NCI-H2171 (cell line): ENCODE measurements around the gene PIK3R5.

Experiments used
- DNase-seq: peaks from one replicate; lab custom pipeline; 2025; lab: John Stamatoyannopoulos, UW

Gene PIK3R5

DNA sequence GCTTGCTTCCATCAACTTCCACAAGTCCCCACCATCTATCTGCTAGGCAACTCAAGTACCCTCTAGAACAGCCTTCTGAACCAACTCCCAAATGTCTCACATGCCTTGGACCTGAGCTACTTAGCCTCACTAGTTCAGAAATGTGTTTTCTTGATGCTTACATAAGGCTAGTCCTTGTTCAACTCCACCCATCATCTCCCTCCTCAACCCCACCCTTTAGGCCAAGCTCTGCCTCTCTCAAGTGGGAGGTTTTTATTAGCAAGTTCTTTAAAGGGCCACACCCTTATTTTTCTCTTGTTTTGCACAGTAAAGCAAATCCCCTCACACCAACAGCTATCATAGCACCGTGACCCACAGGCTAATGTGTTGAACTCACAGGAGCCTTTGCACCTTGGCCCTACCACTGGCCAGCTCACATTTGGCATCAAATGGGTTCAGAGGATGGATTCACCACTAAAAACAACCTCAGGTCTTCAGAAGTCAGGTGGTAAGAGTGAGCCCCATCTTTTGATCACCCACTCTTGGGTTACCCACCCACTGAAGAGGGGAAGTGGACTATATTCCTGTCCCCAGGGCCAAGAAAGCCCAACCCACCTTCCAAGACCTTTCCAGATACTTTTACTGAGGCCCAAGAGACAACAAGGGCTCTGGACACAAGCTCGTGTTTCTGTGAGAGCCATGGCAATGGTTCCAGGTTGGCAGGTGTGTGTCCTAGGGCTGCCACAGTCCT lies 12.2 kb downstream of the PIK3R5 start:
- no peak for DNase-seq

DNA sequence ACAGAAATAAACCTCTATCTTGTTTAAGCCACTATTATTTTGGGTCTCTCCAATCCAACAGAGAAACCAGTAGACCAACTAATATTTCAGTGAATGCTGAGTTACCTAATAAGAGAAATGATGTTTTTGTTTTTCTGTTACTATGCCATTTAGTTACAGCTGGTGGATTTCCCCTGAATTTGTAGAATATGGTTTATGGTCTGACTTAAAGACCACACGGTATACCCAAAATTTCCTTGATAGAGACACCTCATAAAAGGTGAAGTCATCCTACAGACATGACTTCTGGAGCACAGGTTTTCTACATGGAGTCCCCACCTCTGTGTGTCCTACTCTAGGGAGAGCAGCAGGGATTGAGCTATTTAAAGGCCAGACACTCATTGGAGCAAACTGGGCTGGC lies 13.3 kb downstream of the PIK3R5 start:
- no peak for DNase-seq

DNA sequence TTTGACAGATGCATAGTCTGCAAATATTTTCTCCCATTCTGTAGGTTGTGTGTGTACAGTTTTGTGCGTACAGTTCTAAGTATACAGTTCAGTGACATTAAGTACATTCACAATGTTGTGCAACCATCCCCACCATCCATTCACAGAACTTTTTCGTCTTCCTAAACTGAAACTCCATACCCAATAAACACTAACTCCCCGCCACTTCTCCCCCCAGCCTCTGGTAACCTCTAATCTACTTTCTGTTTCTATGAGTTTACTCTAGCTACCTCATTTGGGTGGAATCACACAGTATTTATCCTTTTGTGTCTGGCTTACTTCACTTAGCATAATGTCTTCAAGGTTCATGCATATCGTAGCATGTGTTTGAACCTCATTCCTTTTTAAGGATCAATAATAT lies 14.3 kb downstream of the PIK3R5 start:
- no peak for DNase-seq

DNA sequence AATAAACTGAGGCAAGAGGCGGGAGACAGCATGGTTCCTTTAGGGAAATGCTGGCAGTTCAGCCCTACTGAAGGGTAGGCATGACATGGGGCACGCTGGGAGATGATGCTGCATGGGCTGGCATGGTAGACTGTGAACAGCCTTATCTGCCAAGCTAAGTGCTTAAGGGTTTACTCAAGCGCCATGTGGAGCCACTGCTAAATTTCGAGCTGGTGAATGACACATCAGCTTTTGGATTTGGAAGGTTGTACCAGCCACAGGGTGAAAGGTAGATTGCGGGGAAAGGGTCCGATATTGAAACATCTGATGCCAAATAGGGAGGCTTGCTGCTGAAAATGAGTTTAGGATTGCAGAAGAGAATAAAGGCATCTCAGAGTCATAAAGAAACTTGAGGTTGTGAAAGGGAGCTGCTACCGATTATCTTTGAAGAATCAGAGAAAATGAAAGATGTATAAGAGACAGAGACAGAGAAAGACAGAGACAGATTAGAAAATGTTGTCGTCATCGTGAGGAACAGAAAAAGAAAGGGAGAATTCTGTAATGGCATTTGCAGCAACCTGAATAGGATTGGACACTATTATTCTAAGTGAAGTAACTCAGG lies 16.3 kb downstream of the PIK3R5 start:
- DNase-seq, result no peak

DNA sequence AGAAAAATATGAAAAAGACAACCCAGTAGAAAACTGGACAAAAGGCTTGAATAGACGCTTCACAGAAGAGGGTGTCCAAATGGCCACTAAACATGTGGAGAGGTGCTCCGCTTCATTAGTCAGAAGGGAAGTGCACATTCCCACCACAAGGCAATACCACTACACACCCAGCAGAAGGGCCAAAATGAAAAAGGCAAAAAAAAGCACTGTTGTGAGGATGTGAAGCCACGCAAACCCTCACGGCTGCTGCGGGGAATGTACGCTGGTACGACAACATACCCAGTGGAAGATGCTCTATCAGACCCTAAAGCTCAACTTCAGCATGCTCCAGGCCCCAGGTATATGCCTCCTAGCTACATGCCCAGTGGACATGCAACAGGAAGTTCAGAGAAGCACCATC lies 17.0 kb downstream of the PIK3R5 start:
- no peak for DNase-seq

DNA sequence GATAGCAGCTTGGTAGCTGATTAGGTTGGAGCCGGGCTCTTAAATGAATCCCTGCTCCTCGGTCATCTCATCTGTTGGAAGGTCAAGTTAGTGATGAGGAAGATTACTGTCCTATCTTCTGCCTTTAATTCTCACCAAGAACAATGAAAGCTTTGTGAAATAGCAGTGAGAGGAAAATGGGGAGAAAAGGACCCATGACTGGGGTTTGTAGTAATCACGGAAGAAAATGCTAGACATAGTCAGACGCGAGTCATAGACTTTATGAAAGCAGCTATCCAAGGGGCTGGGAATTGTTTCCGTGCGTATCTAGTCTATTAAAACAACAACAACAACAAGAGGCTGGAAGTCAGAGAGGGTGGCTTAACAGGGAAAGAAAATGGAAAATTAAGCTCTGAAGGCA lies 18.3 kb downstream of the PIK3R5 start:
- DNase-seq, result no peak

DNA sequence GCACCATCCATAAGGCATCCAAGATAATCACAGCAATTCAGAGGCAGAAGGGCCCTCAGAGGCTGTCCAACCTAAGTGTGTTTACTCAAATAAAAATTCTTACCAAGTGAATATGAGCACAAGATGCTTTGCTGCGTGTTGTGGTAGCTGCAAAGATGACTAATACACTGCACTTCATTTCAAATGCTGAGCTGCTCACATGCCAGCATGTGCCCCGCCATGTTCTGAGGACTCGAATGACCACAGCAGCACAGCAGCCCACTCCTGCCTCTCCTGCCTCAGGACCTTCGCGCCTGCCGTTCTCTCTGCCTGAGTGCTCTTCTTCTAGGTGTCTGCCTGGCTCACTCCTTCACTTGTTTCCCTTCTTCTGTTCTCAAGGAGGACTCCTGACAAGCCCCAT lies 19.0 kb downstream of the PIK3R5 start:
- no peak for DNase-seq

DNA sequence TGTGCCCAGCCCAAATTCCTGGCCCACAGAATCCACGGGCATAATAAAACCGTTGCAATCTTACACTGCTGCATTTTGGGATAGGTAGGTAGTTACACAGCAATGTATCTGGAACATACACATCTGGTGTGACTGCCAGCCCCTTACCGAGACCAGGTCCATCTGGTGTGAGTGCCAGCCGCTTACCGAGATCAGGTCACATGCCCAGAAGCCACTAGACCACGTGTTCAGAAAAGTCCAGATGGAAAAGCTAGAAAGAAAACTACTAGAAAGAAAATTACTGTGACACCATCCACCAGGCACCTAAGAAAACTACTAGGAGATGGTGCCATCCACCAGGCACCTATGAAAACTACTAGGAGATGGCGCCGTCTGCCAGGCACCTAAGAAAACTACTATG lies 19.4 kb downstream of the PIK3R5 start:
- no peak for DNase-seq

DNA sequence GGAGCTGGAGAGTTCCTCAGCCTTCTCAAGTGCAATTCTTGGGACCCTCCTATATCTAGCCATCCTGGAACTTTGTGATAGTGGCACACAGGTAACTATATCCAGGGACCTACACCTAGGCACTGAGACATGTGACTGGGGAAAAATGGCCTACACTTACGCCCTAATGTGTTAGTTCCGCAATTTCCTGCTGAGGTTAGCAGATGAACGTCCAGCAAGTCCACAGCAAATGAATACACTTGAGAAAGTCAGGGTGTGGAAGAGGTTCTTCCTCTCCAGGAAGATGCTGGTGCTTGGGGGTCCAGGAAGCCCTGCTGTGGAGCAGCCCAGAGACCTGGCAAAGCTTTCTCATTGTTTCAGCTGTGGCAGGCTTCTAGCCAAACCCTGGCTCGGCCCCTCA lies 20.8 kb downstream of the PIK3R5 start:
- DNase-seq, result no peak

DNA sequence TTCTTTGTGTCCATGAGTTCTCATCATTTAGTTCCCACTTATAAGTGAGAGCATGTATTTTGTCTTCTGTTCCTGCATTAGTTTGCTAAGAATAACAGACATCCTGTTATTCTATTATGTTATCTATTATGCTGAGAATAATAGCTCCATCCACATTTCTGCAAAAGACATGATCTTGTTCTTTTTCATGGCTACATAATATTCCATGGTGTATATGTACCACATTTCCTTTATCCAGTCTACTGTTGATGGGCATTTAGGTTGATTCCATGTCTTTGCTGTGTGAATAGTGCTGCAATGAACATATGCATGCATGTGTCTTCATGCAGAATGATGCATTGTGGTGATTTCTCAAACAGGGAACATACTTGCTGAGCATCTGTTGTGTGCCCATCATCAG lies 21.4 kb downstream of the PIK3R5 start:
- no peak for DNase-seq

DNA sequence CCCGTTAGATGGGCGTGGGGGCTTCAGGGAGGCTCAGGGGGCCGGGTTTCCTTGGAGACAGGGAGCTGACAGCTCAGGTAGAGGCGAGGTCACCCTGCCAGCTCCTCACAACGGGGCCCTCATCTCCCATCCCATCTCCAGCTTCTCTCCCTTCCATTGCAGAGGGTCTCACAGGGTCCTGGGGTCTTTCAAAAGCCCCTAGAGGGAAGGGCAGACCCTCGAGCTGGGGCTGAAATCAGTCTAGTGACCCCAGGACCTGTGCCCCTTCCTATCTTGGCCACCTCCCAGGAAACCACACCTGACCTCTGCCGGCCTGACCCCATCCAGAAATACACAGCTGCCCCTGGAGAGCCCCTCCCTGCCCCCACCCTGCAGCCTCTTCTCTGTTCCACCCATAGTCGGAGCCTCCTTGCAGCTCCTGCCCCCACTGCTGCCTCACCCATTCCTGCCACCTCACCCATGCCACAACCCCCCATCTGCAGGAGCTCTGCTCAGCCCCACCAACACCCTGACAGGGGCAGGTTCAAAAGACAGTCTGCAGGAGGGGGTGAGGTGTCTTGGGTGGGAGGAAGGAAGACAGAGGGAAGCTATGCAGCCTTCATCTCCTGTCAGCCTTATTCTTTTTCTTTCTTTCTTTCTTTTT lies 23.4 kb downstream of the PIK3R5 start:
- DNase-seq, result no peak

DNA sequence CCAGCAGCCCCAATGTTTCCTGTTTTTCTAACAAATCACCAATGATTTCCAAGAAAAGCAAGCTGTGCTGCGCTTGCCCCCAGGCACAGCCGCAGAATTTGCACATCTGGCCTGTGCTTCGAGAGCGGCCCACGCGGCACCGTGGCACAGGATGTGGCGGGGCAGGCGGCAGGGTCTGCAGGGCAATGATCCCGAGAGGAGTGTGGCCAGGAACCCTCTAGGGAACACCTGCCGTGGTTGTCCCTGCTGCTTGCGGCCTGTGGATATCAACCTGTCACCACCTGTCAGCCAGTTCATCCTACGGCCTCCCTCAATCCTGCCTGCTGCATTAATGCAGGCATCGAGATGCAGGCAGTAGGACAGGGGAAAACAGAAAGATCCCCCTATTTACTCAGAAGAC lies 24.0 kb downstream of the PIK3R5 start:
- DNase-seq, result no peak

DNA sequence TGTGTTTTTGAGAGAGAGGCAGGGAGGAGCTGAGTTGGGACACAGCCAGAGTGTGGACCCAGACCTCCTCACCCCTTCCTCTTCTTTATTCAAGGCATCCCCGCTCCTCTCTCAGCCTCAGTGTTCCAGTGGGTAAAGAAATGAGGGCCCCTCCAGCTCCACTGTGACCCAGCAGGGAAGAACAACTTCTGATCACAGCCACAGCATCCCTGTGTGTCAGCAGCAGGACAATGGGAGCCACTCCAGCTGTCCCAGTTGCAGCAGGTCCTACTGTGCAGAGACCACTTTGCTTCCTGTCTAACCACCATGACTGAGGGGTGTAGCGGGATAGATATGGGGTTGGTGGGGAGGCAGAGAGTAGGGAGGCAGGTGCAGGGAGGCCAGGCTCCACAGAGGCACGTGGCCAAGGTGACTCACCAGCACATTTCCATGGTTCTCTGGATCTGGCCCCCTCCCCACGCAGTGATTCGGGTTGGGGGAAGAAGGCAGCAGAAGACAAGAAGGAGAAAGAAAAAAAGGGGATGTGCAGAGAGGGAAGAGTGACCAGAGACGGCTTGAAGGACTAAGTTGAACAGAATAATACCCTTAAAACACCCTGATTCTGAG lies 24.5 kb downstream of the PIK3R5 start:
- DNase-seq, result no peak

DNA sequence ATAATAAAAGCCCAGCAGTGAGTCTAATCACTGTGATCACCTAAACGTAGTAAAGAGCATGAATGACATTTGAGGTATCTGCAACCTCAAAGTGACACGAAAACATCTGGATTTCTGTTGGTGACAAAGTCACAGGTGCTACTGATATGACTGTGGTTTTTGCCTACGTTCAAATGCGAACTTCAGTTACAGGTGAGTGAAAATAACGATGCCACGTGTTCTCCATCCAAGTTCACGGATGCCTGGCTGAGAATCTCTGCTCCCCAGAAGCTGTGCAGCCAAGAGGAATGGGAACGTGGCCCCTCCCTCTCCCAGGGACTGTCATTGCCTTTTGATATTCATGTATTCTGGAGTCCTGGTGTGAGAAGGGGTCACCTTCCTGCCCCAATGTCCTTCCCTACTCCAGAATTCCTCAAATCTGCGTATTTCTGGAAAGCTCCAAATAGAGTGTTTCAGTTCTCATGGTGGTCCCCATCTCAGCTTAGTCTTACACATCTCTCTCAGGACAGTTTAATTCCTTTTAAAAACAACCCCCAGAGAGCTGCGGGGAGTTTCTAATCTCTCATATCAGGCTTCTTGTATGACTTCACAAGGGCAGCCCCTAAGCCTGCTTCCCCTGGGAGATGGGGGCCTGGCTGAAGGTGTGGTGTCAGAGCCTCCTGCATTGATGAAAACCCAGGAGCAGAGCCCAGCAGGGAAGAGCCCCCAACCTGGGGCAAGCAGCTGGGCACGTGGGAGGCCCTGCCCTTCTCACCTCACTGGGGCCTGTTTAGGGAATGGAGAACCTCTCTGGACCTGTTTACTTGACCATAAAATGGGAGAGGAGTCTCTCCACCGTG lies 25.8 kb downstream of the PIK3R5 start:
- no peak for DNase-seq

DNA sequence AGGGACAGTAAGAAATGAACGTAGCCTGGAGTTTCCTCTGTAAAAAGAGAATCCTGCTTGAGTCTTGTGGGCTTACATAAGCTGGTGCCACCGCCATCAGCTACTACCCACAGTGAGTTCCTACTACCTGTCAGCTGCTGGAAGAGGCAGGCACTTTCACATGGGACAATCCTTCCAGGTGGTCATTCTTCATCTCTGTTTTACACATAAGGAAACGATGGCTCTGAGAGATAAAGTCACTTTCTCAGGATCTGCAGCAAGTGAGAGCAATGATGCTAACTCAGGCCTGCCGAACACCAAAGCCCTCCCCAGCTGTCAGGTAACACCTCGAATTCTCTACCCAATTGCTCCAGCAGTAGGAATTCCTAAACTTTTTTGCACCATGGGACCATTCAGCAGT lies 26.6 kb downstream of the PIK3R5 start:
- no peak for DNase-seq

DNA sequence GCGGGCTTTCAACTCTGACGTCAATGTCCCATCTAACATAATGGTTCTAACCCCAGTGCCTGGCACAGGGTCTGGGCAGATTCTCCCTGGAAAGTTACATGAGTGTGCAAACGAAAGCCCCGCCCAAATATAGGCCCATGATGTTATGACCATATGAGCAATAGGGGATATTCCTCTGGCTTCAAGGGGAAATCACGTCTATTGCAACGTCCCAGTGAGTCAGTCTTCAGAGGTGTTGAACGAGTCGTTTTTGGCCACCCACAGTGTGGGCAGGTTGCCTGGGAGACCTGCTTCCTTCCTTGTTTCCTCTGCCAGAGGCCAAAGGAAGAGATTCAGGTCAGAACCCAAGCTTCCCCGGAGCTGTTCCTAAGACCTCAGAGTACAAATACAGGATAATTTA lies 30.3 kb downstream of the PIK3R5 start:
- DNase-seq, result no peak

DNA sequence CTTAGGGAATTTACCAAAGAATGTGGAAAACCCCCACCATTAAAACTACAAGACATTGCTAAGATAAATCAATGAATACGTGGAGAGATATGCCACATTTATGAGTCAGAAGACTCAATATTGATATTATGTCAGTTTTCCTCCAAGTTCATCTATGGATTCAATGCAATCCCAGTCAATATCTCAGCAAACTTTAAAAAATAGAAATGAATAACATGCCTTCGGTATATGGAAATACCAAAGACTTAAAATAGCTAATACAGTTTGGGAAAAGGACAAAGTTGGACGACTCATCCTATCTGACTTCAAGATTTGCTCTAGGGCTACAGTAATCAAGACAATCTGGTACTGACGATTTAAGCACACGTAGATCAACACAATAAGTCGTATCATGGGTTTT lies 31.2 kb downstream of the PIK3R5 start:
- no peak for DNase-seq

DNA sequence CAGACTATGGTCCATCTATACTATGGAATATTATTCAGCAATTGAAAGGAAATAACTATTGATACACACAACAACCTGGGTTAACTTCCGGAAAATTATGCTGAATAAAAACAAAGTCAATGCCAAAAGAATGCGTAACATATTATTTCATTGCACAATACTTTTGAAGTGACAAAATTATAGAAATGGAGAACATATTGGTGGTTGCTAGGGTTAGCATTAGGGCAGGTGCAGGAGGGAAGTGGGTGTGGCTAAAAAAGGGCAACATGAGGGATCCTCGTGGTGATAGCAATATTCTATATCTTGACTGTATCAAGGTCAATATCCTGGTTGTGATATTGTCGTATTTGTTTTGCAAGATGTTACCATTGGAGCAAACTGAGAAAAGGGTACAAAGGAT lies 34.9 kb downstream of the PIK3R5 start:
- no peak for DNase-seq

DNA sequence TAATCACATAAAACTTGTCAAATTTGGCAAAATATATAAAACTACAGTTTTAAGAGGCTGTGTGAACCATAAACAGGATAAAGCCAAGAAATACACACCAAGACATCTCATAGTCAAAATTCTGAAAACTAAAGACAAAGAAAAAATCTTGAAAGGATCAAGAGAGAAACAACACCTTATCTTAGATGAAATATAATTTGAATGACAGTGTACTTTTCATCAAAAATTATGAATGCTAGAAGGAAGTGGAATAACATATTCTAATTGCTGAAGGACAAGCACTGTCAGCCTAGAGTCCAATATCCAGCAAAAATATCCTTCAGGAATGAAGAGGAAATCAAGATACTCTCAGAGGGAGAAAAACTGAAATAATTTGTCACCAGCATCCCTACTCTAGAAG lies 37.2 kb downstream of the PIK3R5 start:
- no peak for DNase-seq

DNA sequence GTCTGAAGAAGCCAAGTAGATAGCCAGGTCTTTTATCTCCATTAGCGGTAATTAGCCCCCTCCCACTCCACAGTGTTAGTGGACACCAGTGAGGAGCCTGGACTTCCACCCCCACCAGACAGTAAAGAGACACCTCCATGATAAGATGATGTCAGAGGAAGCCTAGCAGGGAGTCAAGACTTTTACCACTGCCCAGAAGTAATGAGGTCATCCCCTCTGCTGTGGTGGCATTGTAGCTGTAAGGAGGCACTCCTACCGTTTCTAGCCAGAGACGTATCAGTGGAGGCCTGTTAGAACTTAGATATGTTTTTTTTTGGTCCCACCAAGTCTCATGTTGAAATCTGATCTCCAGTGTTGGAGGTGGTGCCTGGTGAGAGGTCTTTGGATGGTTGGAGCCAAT lies 38.1 kb downstream of the PIK3R5 start:
- DNase-seq, result no peak

DNA sequence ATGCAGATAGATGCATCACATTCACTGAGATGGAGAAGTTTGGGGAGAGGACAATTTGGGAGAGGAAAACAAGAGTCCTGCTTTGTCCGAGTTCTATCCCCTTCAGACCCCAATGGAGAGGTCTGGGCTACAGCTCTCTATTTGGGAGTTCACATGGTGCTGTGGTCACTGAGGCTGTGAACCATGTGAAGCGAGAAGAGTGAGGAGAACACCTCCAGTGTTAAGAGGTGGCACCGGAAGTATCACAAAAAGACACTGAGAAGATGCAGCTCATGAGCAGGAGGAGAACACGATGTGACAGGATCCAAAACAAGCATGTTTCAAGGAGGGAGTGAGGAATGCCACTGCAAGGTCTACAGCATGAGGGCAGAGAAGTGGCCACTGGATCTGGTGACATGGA lies 39.7 kb downstream of the PIK3R5 start:
- no peak for DNase-seq

DNA sequence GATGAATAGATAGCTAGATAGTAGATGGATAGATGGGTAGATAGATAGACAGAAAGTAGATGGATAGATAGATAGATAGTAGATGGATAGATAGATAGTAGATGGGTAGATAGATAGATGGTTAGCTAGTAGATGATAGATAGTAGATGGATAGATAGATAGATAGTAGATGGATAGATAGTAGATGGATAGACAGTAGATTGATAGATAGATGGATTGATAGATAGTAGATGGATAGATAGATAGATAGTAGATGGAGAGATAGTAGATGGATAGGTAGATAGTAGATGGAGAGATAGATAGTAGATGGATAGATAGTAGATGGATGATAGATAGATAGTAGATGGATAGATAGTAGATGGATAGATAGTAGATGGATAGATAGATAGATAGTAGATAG lies 40.4 kb downstream of the PIK3R5 start:
- DNase-seq, result no peak
